GM21447 (cell line): ENCODE data around the gene ATP6V1F.
"Not testable (repeated sequence)": the region's sequence is repeated elsewhere in the genome, so short reads cannot be mapped to it uniquely, and the experiment has no call there.

Source experiments
- ATAC-seq: cut with Tn5 transposase; IDR thresholded peaks from one replicate; pipeline ENCODE4 v1.9.1; 2021; ENCODE audit not compliant: unreplicated experiment

ATP6V1F gene

DNA sequence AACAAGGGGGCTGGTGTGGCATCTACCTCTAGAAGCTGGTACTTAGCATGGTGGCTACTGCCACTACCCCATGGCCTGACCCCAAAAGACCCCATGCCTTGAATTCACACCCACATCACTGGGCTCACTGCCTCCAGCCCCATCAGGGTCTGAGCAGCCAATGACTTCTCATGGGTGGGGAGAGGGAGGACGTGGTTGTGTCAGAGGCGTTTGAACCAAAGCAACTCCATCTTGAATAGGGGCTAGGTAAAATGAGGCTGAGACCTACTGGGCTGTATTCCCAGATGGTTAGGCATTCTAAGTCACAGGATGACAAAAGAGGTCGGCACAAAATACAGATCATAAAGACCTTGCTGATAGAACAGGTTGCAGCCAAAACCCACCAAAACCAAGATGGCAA, 32.7 kb downstream of the ATP6V1F start:
- no peak for ATAC-seq

DNA sequence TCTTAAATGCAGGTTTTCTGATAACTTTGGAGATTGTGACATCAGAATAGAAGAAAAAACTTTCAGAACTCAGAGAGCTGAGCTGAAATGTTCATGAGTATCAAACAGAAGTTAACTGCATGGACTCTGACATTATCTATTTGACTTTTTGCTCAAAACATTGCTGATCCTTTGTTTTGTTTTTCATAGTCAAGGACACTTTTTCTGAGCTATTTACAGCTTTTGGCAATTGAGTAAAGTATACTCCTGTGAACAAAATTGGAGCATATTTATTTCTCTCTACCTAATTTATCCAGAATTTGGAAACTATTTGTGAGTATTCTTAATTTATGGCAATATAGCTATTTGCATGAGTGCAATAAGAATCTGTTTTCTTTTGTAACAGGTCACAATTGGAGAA, 36.7 kb downstream of the ATP6V1F start:
- no peak for ATAC-seq

DNA sequence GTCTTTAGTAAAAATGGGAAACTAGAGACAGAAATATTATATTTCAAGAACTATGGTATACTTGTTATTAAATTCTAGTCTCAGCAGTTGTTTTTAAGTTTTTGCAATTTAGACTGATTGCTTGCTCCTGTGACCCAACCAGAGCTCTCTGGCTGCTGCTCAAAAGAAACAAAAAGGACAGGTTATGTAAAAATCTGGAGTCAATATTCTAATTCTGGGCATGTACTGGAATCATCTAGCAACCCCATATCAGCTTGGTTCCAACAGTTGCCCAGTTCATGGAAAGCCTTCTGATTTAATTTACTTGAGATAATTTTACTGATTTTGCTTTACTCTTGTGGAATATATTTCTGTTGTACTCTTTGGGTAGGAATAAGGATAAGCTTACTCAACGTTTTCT, 37.6 kb downstream of the ATP6V1F start:
- no peak for ATAC-seq

DNA sequence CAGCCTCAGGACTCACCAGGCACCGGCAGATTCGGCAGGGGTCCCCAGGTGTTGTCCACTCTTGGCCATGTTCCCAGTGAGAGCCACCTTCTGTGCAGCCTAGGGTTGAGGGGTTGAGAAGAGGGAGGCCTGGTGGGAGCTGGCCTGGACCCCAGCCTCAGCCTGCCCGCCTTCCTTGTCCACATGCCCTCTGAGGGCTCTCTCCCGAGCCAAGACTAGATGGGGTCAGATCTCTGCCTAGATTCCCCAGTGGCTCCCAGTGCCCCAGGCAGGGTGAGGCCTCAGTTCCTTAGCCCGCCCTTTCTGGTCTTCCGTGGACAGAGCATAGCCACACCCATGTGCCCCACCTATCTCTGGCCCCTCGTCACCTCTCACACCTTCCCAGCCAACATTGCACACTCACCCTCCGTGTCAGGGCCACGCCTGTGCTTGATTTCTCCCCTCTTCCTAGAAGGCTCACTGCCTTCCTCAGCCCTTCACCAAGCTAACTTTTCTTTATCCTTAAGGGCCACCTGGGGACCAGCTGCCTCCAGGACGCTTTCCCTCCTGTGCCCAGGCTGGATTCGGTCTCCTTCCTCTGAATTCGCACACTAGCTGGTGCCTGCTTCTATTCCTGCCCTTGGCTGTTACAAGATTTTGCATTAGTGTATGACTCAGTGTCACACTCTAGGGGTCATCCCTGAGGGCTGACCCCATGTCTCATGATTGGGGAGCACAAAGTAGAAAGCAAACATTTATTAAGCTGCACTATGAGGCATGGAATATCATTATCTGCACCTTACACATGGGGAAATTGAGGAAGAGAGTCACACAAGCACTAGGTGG, 40.3 kb downstream of the ATP6V1F start:
- ATAC-seq = no peak

DNA sequence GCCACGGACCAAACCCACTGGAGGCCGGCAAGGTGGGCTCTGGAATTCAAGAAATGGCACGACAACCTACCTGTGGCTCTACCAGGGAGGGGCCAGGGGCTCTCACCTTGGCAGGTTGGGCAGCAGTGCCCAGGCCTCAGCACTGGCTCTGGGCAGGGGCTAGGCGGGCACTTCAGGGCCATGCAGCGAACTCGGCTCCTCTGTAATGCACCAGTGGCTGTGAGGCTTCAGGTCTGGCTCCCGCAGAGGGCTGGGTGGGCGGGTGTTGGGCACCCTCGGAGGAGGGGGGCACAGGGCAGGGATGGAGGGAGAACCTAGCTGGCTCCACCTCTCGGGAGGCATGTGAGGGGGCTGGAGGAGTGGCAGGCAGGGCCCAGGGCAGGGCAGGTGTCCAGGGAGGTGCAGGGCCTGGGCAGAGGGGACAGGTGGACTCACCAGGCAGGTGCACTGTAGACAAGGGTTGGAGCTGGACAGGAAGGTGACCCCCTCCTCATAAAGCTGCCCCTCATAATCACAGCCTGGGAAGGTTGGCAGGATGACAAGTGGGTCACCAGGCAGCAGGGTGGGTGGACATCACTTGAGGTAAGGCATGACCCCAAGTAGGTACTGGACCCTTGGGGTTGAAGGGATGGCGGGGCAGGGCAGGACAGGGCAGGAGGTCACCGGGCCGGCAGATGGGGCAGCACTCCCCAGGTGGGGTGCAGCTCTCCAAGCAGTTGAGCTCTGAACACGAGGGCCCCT, 41.1 kb downstream of the ATP6V1F start:
- no peak for ATAC-seq

DNA sequence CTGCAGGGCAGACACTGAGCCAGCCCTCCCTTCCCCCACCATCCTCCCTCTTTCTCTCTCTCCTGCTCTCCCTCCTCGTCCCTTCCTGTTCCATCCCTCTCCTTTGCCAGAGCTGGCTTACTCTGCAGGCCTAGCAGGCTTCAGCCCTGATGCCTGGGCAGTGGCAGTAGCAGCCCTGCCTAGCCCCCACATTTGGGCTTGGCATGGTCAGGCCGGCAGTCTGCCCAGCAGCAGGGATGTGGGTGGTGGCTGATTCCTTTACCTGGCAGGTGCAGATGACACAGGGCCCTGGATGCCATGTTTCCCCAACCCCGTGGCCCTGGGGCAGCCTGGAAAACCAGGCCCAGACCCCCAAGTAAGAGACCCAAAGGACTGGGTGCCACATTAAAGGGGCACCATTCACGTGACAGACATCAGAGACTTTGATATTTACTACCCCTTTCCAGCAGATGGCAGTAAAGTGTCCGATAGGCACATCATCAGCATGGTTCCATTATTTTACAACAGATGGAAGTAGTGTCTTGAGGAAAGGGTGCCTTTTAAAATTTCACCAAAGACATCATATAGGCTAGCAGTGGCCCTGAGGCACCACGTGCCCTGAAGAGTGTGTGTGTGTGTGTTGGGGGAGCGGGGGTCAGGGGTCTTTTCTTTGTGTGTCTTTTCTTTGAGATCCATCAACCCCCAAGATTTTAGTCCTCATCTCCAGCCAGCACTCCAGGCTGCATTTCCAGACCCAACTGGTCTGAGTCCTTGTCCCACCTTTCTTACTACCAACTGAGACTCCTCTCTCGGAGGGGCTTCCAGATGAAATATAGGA, 41.9 kb downstream of the ATP6V1F start:
- ATAC-seq = no peak

DNA sequence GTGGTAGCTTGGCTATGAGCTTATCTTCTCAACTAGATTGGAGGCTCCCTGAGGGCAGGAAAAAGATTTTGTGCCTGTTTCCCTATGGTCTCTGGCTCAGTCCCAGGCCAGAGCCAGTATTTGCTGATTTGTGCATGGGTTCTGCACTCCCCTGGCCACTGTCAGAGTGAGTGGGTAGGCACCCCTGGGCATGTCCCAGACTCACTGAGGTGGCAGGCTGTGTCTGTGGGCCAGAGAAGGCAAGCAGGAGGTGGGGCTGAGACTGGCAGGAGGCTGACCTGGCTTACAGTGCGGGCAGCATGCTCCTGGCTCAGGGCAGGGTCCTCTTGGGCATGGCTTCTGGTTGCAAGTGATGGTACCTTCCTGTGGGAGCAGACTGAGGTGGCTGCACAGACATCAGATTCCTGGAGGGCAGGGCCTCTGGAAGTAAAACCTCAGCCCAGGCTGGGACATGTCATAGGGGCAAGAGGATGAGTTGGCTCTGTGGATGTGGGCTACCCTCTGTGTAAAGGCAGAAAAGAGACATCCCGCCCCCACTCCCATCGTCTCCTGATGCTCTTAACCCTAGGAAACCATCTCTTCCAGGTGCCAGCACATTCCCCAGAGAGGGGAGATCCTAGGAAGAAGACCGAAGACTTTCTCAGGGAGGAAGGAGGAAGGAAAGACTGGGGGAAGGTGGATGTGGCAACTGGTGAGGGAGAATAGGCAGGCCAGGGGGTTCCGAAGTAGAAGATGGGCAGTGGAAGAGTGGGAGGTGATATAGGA, 43.5 kb downstream of the ATP6V1F start:
- no peak for ATAC-seq

DNA sequence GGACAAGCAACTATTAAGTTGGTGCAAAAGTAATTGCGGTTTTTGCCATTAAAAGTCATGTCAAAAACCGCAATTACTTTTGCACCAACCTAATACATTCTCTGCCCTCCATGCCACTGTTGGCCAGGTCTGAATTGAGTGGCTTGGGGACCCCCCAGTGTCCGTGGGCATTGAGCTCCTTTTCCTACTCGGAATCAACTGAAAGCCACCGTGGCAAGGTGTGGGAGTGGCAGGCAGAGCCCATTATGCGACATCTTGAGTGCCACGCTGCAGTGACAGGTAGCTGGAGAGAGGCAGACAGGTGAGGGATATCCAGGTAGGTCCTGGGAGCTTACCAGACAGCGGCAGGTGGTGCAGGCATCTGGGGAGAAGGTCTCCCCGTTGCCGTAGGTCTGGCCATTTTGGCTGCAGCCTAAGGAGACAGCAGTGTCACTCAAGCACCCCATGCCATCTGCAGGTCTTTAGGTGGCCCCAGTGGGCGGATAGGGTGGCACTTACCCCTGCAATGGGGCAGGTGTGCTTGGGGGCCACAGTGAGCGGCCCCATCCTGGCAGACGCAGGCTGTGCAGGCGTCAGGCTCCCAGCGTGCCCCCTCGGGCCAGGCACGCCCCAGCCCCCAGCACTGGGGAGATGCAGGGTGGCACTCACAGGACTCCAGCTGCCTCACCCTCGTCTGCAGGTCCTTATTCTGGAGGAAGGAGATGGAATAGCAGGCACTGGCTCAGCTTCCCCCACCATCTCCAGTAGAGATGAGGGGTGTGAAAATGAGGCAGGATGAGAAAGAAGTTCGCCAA, 44.3 kb downstream of the ATP6V1F start:
- ATAC-seq = no peak

DNA sequence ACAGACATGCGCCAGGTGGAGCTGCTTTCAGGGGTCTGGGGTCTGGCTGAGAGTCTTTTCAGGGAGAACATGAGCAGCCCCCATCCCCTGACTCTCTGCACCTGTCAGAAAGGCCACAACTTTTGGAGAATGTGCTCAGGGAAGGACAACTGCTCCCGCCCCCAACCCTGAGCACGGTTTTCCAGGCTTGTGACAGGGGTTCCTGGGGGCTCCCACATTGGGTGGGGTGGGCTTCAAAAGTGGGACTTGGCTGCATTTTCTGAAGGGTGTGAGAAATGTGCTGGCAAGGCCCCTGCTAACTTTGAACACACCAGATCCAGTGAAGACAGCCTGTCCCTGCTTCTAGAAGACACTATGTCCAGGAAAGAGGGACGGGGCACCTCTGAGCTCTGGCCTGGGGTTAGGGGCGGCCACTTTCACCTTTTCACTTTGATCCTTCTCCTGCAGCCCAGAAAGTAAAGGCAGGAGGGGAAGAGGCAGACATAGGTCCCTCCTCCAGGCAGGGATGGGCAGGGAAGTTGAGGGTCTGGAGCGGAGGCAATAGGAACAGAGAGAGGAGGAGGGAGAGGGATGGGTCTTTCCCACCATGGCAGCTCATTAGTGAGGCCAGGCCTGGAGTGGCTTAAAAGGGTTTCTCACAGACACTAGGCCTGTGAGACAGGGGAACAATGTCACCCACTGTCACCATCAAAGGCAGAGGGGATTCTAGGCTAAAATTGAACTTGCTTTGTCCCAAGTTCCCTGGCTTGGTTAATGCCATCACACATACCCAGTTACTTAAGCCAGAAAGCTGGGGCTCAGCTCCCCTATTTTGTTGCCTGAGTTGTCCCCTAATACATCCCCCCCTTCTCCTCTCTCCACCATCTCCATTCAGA, 46.3 kb downstream of the ATP6V1F start:
- no peak for ATAC-seq

DNA sequence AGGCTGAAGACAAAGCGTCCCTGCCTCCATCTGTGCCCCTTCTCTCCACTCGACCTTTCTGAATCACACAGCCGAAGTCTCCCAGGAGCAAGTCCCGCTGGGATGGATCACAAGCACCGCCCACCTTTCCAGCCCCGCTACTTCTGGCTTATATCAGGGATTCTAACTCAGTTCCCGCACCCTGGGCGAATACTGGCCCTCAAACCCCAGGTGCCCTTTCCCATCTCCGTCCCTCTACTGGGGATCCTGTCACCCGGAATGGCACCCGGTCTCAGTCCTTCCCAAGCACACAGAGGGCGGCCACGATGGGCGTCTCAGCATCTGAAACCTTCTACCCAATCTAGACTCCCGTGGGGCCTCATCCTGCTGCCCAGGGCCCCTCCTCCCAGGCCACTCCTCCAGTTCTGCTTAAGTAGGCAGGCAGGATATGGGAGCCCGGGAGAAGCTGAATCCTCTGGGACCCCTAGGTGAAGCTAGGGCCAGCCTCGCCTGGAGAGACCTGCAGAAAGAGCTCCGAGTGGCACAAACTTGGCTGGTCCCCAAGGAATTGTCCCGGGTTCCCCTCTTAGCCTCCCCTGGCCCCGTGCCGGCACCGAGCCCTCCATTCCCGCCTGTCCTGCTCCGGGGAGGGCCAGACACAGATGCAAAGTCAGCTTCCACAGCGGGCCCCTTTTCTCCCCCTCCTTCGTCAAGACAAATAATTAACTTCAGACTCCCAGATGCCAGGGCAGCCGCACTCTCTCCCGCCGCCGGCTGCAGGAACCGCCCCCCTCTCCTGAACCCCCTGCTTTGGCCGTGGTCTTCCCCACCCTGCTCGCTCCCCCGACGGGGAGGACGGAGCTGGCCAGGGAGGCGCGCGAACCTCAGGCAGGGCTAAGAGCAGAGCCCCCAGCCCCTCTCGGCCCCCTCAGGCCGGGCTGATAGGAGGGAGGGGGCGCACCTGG, 47.2 kb downstream of the ATP6V1F start:
- ATAC-seq = no peak

DNA sequence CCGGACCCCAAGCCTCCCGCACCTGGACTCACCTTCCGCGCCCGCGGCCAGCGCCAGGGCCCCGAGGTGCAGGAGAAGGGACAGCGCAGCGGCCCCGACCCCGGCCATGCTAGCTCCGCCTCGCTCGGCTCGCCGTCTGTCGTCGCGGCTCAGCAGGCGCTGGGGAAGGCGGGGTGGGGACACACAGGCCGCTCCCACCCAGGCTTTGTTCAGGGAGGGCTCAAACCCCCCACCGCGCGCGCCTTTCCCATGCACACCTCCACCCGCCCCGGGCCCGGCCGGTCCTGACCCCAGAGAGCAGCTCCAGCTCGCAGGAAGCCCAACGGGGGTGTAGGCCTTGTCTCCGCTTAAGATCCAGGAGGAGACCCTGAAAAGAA, 47.9 kb downstream of the ATP6V1F start, which contains the start of gene KCP:
TSS of gene KCP (minus strand) at position 141 of the 377 bp plus-strand sequence. CDS start at position 108, 33 bp downstream.
- ATAC-seq = no peak

DNA sequence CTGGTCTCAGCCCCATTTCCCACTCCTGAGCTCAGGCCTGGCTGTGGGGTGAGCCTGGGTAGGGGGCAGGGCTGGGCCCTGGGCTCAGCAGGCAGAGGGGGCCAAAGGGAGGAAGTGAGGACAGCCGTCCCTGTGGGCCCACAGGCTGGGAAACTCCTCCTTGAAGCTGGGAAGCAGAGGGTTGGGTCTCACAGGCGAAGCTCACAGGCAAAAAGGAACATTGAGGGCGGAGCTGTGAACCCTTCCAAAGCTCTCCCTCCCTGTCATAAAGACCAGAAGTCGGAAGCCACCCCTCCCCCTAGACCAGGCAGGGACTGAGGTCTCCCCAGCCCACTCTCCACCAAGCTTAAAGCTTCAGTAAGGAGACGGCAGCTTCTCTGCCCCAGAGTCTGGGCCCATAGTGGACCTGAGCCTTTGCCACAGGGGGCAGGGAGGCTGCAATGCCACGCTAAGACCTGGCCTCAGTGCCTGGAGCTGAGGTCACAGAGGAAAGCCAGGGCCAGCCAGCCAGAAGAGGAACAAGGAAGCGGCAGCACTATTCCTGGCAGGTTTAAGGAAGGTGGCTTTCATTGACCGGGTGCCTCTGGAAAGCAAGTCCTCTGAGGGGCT, 48.9 kb downstream of the ATP6V1F start:
- ATAC-seq = no peak

DNA sequence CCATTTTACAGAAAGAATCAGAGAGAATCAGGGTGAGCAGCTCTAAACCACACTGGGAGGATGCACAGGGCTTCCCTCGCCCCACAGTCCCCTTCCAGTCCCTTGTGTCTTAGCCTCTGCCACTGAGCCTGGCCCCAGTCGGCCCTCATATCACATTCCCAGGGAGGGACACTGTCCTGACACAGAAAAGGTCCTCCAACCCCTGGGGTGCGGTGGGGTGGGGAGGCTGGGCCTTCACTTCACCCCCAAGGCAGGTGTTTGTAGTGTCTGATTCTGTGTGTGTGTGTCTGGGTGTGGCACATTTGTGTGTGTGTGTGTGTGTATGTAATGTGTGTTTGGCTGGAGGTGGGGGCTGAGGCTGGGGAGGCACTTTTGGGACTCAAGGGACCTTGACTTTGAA, 49.6 kb downstream of the ATP6V1F start:
- no peak for ATAC-seq

DNA sequence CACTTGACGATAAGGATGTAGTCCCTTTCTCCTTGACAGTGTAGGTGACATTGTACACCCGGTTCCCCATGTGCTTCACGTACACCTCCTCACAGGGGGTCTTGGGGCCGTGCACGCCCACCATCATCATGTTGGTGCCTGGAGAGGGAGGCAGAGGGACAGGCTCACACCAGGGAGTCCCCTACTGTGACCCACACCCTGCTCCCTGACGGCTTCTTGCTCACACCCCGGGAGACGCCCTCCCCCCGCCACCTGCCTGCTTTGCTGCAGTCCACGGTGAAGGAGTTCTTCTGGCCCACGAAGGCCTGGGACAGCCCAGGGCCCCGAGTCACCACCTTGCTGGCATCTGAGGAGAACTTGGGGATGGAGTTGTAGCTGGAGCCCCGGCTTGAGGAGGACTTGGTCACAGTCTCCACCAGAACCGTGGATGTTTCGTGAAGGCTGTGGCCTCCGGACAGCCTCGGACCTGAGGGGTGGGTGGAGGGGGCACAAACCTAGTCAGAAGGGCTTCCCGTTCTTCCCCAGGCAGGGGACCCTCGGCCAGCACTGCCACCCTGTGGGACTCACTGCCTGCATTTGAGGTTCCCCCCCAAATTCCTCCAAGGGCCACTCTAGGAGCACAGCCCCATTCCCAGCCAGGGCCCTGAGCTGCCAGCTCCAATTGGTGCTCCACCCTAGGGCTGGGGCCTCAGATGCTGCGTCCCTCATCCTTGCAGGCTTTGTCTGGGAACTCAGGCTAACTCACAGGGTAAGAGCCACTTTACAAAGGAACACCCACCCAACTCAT, 50.2 kb downstream of the ATP6V1F start:
- not testable (repeated sequence) for ATAC-seq

DNA sequence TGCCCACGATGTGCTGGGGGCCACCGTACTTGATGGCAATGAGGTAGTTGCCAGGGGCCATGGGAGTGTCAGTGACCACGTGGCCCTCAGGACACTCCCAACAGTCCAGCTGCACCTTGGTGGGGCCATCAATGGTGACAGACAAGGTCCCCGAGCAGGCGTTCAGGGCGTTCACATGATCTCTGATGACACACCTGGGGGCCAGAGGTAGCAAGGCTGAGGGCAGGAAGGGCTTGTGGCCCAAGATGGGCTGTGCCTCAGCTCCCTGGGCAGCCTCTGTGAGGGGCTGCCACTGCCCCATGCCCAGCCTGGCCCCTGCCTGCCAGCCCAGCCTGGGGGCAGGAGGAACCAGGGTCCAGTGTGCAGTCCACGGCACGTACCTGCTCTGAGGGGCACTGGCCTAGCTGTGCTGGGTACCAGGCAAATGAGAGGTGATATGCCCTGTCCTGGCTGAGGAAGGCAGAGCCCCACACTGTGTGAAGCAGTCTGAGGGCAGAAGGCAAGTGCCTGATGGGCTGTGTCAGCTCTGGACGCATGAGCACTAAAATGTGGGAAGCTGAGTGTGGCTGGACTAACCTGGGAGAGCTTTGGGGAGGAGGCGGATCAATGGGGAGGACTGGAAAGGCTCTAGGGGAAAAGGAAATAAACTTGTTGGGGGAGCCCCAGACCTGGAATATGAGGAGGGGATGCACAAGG, 51.4 kb downstream of the ATP6V1F start:
- ATAC-seq = no peak

DNA sequence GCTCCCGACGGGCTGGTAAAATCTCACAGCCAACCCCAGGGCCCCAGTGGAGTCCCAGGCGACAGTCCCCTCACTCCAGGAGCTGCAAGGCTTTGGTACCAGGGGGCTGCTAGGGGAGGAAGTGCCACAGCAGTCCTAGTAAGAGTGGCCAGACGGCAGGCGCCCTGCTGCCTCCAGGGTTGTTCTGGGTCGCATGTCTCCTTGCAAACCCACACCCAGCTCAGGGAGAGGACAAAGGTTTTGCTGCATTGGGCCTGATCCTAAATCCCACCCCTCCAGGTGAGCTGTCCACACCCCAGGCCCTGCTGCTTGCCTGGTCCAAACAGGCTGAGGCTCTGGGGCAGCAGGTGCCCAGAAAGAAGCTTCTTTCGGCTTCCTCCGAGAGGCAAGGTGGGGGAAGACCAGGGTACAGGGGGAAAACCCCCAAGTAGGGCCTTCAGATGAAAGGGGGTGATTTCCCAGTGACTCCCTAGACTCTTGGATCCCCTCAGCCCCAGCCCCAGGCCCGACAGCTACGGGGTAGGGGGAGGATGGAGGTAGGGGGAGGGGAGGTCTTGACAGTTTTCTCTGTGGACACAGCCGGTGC, 52.0 kb downstream of the ATP6V1F start:
- ATAC-seq = peak; percentile 66
